IMR-90 (cell line): Measurements from ENCODE around the gene CD44.

Experiments used
- MAFK ChIP-seq: IDR thresholded peaks from 2 replicates; pipeline ENCODE4 v1.6.1; 2012; ENCODE audit warnings: low read depth, low read length, improper control_type of control experiment
- MXI1 ChIP-seq: IDR thresholded peaks from 2 replicates; pipeline ENCODE4 v1.6.1; 2012; ENCODE audit warnings: low read depth, mild to moderate bottlenecking, low read length, moderate library complexity, borderline replicate concordance
- NFE2L2 ChIP-seq: fragments of 150-350 bp; IDR thresholded peaks from 2 replicates; pipeline ENCODE4 v1.6.1; 2016; ENCODE audit warnings: low read depth, mild to moderate bottlenecking, low read length
- POLR2A ChIP-seq: IDR thresholded peaks from 2 replicates; pipeline ENCODE4 v1.6.1; 2012; ENCODE audit warnings: mild to moderate bottlenecking, low read depth, low read length
- RAD21 ChIP-seq: IDR thresholded peaks from 2 replicates; pipeline ENCODE4 v1.6.1; 2012; ENCODE audit warnings: low read length, improper control_type of control experiment
- RCOR1 ChIP-seq: IDR thresholded peaks from 2 replicates; pipeline ENCODE4 v1.6.1; 2012; ENCODE audit warnings: mild to moderate bottlenecking, low read length, improper control_type of control experiment; ENCODE audit not compliant: insufficient replicate concordance
- RFX5 ChIP-seq: IDR thresholded peaks from 2 replicates; pipeline ENCODE4 v1.8.0; 2012; ENCODE audit warnings: low read depth, mild to moderate bottlenecking, low read length, moderate library complexity
- USF2 ChIP-seq: fragments of 150-350 bp; IDR thresholded peaks from 2 replicates; pipeline ENCODE4 v1.6.1; 2017; ENCODE audit warnings: mild to moderate bottlenecking, antibody characterized with exemption, low read length, low read depth
- TF ChIP-seq, protein P1 (sequence below): conservative IDR thresholded peaks from 2 replicates; pipeline ENCODE4 v1.5.1; 2012; ENCODE audit warnings: mild to moderate bottlenecking, low read depth, low read length, improper control_type of control experiment

GRCh38 chr11:35097814-35098455 is 41.0 kb upstream of the CD44 start:
- TF ChIP-seq, protein P1, sequence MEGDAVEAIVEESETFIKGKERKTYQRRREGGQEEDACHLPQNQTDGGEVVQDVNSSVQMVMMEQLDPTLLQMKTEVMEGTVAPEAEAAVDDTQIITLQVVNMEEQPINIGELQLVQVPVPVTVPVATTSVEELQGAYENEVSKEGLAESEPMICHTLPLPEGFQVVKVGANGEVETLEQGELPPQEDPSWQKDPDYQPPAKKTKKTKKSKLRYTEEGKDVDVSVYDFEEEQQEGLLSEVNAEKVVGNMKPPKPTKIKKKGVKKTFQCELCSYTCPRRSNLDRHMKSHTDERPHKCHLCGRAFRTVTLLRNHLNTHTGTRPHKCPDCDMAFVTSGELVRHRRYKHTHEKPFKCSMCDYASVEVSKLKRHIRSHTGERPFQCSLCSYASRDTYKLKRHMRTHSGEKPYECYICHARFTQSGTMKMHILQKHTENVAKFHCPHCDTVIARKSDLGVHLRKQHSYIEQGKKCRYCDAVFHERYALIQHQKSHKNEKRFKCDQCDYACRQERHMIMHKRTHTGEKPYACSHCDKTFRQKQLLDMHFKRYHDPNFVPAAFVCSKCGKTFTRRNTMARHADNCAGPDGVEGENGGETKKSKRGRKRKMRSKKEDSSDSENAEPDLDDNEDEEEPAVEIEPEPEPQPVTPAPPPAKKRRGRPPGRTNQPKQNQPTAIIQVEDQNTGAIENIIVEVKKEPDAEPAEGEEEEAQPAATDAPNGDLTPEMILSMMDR, result no peak
- TF ChIP-seq POLR2A, result no peak
- TF ChIP-seq USF2, result no peak
- TF ChIP-seq MXI1, result no peak
- no peak for TF ChIP-seq MAFK
- TF ChIP-seq RAD21, result no peak
- TF ChIP-seq RCOR1, result no peak
- TF ChIP-seq RFX5, result no peak
- no peak for TF ChIP-seq NFE2L2
